GM23338 (cell line): Measurements from ENCODE around the gene WNT10A.
A peak's percentile ranks its signal among the peaks of the same experiment; 100 is the strongest.

Source experiments
- CREB1 ChIP-seq: fragments of 250-450 bp; sonication (Bioruptor Pico); IDR thresholded peaks from 2 replicates; pipeline ENCODE4 v1.5.0; 2020; ENCODE audit warnings: low read depth, mild to moderate bottlenecking, moderate library complexity
- CTCF ChIP-seq, 2 experiments: fragments of 200-600 bp in 1 of 2; sonication (generic) in 1 of 2; conservative IDR thresholded peaks; 2 replicates each; pipeline versions ENCODE4 v1.5.1 to v1.6.1; 2016 to 2017; ENCODE audit warnings: antibody characterized with exemption in 2 of 2, low read depth in 2 of 2, mild to moderate bottlenecking in 2 of 2, moderate library complexity in 1 of 2
- ETS1 ChIP-seq: IDR thresholded peaks from 2 replicates; pipeline ENCODE4 v1.6.1; 2016; ENCODE audit warnings: antibody characterized with exemption
- EZH2 ChIP-seq: fragments of 200-600 bp; sonication (generic); IDR thresholded peaks from one replicate; pipeline ENCODE4 v1.8.0; 2017; ENCODE audit warnings: antibody characterized with exemption, mild to moderate bottlenecking, low read depth; ENCODE audit not compliant: unreplicated experiment
- EZH2phosphoT487 ChIP-seq: fragments of 200-600 bp; sonication (generic); IDR thresholded peaks from one replicate; pipeline ENCODE4 v1.8.1; 2018; ENCODE audit warnings: antibody characterized with exemption; ENCODE audit not compliant: unreplicated experiment
- NANOG ChIP-seq: IDR thresholded peaks from 2 replicates; pipeline ENCODE4 v1.6.1; 2016; ENCODE audit warnings: antibody characterized with exemption, borderline replicate concordance
- POLR2AphosphoS5 ChIP-seq: IDR thresholded peaks from 2 replicates; pipeline ENCODE4 v1.6.1; 2016; ENCODE audit warnings: antibody characterized with exemption, low read depth
- REST ChIP-seq: IDR thresholded peaks from one replicate; pipeline ENCODE4 v1.6.1; 2018; ENCODE audit warnings: antibody characterized with exemption; ENCODE audit not compliant: unreplicated experiment
- ZNF114 ChIP-seq: fragments of 250-450 bp; sonication (Bioruptor Pico); IDR thresholded peaks from 2 replicates; pipeline ENCODE4 v1.5.0; 2020; ENCODE audit warnings: mild to moderate bottlenecking, moderate library complexity

GRCh38 chr2:218898109-218898878 is 17.6 kb downstream of the WNT10A start:
- TF ChIP-seq EZH2 (peak; percentile 64), REST (no peak), CTCF (conservative IDR thresholded peaks at IDR 0.05; ENCODE audit: low read depth in 2 of 2) (peak; percentile 84 to 97), EZH2phosphoT487 (peak; percentile 59), POLR2AphosphoS5 (no peak), ZNF114 (no peak), ETS1 (no peak), NANOG (no peak), CREB1 (CRISPR knock-in tag) (no peak)
